ENCODE data around the gene CACNB4. TPM values are rescaled to one million over a fixed set of nuclear protein-coding genes. Genes with fewer than 3 reads are reported as not detected.

Gene CACNB4
- total RNA-seq, 1 donor = 0.43 TPM

- TF ChIP-seq, protein P1, sequence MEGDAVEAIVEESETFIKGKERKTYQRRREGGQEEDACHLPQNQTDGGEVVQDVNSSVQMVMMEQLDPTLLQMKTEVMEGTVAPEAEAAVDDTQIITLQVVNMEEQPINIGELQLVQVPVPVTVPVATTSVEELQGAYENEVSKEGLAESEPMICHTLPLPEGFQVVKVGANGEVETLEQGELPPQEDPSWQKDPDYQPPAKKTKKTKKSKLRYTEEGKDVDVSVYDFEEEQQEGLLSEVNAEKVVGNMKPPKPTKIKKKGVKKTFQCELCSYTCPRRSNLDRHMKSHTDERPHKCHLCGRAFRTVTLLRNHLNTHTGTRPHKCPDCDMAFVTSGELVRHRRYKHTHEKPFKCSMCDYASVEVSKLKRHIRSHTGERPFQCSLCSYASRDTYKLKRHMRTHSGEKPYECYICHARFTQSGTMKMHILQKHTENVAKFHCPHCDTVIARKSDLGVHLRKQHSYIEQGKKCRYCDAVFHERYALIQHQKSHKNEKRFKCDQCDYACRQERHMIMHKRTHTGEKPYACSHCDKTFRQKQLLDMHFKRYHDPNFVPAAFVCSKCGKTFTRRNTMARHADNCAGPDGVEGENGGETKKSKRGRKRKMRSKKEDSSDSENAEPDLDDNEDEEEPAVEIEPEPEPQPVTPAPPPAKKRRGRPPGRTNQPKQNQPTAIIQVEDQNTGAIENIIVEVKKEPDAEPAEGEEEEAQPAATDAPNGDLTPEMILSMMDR (IDR thresholded peaks at IDR 0.05; ENCODE audit: insufficient read depth, low read depth, low read length) = no peak
- no peak overlapping the region for H3K4me3 ChIP-seq (ENCODE audit: low read depth, low read length)
- no peak for DNase-seq (ENCODE audit: low read depth)
Measured at GRCh38 chr2:152058655-152059054, 40.2 kb downstream of the CACNB4 start.

DNA sequence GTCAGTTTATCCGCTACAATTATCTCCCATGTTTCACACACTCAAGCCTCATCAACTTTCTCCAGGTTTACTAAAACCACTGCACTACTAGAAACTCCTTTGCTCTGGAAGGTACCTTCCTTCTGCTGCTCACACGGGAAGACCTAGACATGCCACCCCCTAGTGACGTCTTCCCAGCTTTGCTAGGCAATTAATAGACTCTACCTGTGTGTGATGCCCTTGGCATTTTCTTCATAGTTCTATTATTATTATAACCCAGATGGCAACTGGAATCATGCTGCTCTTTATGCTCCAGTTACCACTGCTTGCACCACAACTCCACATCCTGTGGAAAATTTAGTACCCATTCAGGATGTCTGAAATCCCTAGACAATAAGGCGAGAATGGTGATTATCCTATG, 42.4 kb downstream of the CACNB4 start:
- no peak overlapping the region for H3K4me3 ChIP-seq (ENCODE audit: low read depth, low read length)
- DNase-seq (ENCODE audit: low read depth) = no peak
- TF ChIP-seq, protein P1 (IDR thresholded peaks at IDR 0.05; ENCODE audit: insufficient read depth, low read depth, low read length) = no peak

GRCh38 chr2:152055366-152056108, 43.3 kb downstream of the CACNB4 start:
- TF ChIP-seq, protein P1 (IDR thresholded peaks at IDR 0.05; ENCODE audit: insufficient read depth, low read depth, low read length) = no peak
- H3K4me3 ChIP-seq (ENCODE audit: low read depth, low read length) = no peak overlapping the region
- DNase-seq (ENCODE audit: low read depth) = no peak

- no peak overlapping the region for H3K4me3 ChIP-seq (ENCODE audit: low read depth, low read length)
- TF ChIP-seq, protein P1 (IDR thresholded peaks at IDR 0.05; ENCODE audit: insufficient read depth, low read depth, low read length) = no peak
- DNase-seq (ENCODE audit: low read depth) = peak; percentile 58
Measured at GRCh38 chr2:152054593-152054992, 44.3 kb downstream of the CACNB4 start.

DNA sequence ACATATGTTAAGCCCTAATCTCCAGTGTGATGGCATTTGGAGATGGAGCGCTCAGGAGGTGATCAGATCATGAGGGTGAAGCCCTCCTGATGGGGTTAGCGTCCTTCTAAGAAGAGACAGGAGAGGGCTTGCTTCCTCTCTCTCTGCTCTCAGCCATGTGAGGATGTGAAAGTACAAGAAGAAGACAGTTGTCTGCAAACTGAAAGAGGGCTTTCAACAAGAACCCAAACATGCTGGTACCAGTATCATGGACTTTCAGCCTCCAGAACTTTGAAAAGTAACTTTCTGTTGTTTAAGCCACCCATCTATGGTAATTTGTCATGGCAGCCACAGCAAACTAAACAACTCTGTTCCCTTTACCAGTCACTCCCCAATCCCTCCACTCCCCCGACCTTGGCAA, 47.4 kb downstream of the CACNB4 start:
- TF ChIP-seq, protein P1 (IDR thresholded peaks at IDR 0.05; ENCODE audit: insufficient read depth, low read depth, low read length) = no peak
- no peak overlapping the region for H3K4me3 ChIP-seq (ENCODE audit: low read depth, low read length)
- DNase-seq (ENCODE audit: low read depth) = no peak

GRCh38 chr2:152050915-152051314, 47.9 kb downstream of the CACNB4 start:
- TF ChIP-seq, protein P1 (IDR thresholded peaks at IDR 0.05; ENCODE audit: insufficient read depth, low read depth, low read length) = no peak
- no peak overlapping the region for H3K4me3 ChIP-seq (ENCODE audit: low read depth, low read length)
- no peak for DNase-seq (ENCODE audit: low read depth)

GRCh38 chr2:152050341-152050740, 48.5 kb downstream of the CACNB4 start:
- H3K4me3 ChIP-seq (ENCODE audit: low read depth, low read length) = no peak overlapping the region
- no peak for DNase-seq (ENCODE audit: low read depth)
- TF ChIP-seq, protein P1 (IDR thresholded peaks at IDR 0.05; ENCODE audit: insufficient read depth, low read depth, low read length) = no peak

Data from fibroblast of villous mesenchyme (primary cell).